ACHN (cell line): ENCODE data around the gene PTPRK.

ENCODE experiments used
- DNase-seq: peaks from one replicate; pipeline ENCODE4 v3.0.0-alpha.2; 2015
- in situ Hi-C: cut with HindIII; loops from 2 replicates; pipeline ENCODE4 v1.10.0; 2017; ENCODE audit warnings: low sequenced_read_pairs, low pct_ligation_motif_present, low pct_unique_long_range_greater_than_20kb

Gene PTPRK

DNA sequence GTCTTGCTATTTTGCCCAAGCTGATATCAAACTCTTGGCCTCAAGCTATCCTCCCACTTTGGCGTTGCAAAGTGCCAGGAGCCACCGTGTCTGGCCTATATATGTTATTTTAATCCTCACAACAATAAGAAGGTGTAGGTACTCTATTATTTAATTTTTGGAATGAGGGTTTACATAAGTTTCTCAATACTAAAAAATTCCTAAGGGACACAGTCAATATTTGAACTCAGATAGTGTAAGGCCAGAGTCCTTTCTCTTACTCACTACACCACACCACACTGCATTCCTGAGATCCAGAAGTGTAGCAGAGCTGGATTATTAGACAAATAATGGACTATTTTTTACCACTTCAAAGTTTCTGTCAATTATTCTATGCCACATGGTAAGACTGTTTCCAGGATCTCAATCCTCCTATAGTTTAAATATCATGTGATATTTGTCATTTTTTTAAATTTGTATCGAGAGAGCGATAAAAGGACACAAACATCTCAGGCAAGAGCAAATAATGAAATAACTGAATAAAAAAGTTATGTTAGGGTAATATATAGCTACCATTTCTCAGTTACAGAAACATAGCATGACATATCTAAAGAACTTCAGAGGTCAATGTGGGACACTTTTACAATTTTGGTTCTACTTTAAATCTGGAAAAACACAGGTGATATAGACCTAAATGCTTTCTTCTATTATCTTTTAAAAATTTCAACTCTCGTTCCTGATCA, 457.4 kb downstream of the PTPRK start:
- no peak for DNase-seq
- in situ Hi-C loops, result no loop called here

DNA sequence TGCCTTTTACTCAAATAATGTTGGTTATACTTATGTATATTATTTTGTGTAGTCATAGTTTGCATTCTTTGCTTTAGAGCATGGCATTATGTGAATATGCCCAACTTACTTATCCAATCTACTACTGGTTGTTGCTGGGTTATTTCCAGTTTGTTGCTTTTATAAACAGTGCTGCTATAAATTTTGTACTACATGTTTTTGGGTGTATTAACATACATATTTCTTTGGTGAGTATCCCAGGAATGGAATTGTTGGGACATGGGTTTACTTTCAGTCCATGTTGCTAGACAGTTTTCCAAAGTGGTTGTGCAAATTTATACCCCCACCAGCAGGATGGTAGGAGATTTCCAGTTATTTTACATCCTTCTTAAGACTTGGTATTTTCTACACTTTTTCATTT, 462.5 kb downstream of the PTPRK start:
- in situ Hi-C loops, result no loop called here
- no peak for DNase-seq

DNA sequence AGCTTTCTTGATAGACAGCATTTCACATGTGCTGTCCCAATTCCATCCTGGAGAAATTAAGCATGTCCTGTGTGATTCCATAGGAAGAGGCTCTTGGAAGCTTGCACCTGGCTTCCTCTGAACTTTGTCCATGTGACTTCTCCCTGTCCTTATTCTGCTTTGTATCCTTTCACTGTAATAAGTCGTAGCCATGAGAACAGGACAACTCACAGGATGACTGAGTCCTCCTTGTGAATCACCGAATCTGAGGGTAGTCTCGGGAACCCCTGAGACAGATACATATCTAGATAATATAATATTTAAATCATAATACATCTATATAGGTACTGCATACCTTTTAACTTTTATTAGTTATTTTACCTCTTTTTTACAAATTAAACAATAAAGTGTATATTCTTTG, 462.9 kb downstream of the PTPRK start:
- no peak for DNase-seq
- in situ Hi-C loops, result no loop called here

GRCh38 chr6:128053109-128053508, 467.3 kb downstream of the PTPRK start:
- in situ Hi-C loops, result no loop called here
- DNase-seq, result no peak

- in situ Hi-C loops, result no loop called here
- no peak for DNase-seq
These were observed 472.4 kb downstream of the PTPRK start for GRCh38 chr6:128047989-128048388.

- in situ Hi-C loops, result no loop called here
- DNase-seq, result no peak
These were observed 474.4 kb downstream of the PTPRK start for GRCh38 chr6:128046033-128046432.

DNA sequence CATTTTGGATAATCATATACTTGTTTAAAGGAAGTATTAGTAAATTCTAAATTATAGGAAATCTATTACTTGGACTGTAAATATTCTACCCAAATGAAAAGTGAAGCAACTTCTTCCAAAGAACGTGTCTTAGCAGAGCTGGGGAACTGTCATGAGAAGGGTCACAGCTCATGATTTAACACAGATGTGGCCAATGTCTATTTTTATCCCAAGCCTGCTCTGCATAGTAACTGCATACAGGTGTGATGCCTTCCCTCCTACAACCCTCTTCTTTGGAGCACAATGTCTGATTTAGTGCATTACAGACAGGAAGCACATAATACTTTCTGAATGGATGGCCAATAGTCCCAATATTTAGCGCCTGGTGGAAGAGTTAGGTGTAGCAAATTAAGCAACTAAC, 480.9 kb downstream of the PTPRK start:
- in situ Hi-C loops, result no loop called here
- no peak for DNase-seq

- in situ Hi-C loops, result no loop called here
These were observed 483.4 kb downstream of the PTPRK start for GRCh38 chr6:128036808-128037570.

GRCh38 chr6:128033156-128033555, 487.2 kb downstream of the PTPRK start:
- in situ Hi-C loops, result no loop called here
- no peak for DNase-seq

More at GRCh38 chr6:128036808-128037570, 483.4 kb downstream of the PTPRK start:
- no peak for DNase-seq

DNA sequence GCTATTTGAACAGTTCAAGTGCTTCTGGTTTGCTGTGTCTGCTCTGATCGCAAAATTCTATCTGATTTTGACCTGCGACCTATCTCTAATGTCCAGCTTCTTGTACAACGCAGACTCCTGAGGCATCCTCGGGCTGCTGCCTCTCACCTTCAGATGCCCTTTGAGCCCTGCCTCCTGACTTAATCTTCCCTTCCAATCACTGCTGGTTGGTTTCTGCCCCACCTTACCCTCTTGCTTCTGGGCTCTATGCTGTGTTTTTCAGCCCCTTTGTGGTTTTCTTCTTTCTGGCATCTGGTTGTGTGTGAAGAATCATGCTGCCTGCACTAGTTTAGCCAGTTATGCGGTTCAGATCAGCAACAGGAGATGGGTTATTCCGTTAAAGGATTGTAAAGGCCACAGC, 488.4 kb downstream of the PTPRK start:
- in situ Hi-C loops, result no loop called here
- DNase-seq, result no peak

DNA sequence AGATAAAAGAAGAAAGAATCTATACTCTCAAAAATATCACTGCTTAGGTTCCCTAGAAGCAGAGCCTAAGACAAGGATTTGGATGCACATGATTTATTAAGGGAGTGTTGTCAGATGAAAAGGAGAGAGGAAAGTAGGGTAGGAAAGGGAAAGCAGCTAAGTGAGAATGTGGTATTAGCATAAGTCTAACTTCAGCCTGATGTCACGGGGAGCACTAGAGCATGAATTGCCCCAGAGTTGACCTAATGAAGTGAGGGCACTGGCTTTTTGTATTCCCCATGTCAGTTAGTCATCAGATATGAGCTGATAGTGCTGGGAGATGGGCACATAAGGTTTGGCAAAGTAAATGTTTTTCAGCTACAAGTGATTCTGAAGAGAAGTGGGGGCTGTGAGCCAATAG, 490.6 kb downstream of the PTPRK start:
- in situ Hi-C loops, result no loop called here
- no peak for DNase-seq

GRCh38 chr6:128028183-128028582, 492.2 kb downstream of the PTPRK start:
- in situ Hi-C loops, result no loop called here
- DNase-seq, result no peak

- DNase-seq, result no peak
- in situ Hi-C loops, result no loop called here
These were observed 494.9 kb downstream of the PTPRK start for GRCh38 chr6:128025478-128025877.

- no peak for DNase-seq
- in situ Hi-C loops, result no loop called here
These were observed 495.4 kb downstream of the PTPRK start for GRCh38 chr6:128024969-128025368.

DNA sequence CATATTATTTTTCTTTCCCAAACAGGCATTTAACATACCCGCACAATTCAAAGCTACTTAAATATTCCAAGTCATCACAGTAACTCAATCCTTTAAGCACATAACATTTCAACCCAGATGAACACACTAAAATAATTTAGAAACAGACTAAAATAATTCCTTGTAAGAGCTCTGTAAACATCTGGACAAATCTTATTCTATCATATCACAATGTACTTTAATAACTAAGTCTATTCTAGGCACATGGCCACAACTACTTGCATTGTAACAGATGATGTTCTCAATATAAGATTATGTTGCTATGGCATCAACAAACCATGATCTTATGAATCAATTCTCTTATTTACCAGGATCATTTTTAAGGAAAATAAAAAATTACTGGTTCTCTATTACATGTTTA, 496.4 kb downstream of the PTPRK start:
- in situ Hi-C loops, result no loop called here
- DNase-seq, result no peak

DNA sequence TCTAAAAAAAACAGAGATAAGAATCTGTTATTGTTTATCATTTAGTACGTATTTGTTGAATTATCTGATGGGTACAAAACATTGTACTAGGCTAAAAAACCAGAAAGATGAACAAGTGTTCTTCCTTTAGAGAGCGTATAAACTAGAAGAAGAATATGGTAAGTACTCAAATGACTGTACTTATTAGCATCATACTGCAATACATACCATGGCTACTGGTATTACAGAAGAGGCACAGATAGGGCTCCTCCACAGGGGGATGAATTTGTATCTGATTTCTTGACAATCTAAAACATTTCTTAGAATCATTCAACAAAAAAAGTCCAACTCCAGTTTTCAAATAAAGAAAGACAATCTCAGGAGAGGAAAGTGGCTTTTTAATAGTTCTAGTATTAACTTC, 501.6 kb downstream of the PTPRK start:
- DNase-seq, result no peak
- in situ Hi-C loops, result no loop called here

DNA sequence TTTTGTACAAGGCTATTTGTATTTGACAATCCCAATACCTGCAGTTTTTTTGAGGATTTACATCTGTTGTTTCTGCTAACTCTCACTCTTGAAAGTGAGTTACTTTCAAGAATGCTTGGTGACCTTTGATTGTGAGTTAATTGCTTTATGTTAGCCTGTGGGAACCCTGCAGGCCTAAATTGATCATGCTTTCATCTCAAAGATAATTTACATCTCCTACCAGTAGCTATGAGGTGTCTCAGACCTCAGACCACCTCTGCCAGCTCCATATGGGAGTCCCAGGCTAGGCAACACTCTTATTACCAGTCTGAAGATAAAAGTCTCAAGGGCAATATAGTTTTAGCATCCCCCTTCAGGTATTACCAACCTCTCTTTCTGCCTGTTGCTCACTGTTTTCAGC, 503.1 kb downstream of the PTPRK start:
- in situ Hi-C loops, result no loop called here

DNA sequence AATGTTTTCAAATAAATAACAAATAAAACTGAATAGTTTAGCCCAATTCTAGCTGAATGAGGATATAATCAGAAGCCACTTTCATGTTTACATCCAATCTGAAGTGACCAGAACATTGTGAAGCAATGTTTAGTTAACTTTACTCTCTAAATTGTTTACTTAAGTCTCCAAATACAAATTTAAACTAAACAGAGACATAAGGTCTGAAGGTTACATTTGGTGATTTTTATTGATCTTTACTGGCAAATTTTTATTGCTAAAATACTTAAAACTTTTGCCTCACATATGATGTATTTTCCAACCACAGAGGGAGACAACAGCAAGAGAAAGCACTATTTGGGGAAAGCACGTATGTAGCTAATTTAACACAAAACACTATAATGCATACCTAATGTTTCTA, 512.7 kb downstream of the PTPRK start:
- in situ Hi-C loops, result no loop called here
- DNase-seq, result no peak

More for the DNA sequence above, 503.1 kb downstream of the PTPRK start:
- DNase-seq, result no peak

DNA sequence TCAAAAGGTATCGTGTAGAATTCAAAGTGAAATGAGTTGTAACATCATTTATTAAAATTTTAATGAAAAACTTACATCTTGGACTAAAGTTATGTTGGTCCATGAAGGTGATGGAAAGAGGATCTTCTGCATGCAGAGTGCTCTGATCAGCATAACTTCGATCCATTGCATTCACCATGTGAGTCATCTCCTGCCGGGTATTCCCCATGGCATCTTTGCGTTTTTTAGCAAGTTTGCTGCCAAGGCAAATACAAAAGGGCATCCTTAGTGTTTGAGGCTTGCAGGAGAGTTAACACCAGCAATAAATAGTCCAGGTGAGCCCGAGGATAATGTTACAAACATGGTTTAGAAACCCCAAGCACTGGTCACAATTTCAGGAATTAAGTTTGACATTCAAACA, 515.4 kb downstream of the PTPRK start:
- in situ Hi-C loops, result no loop called here
- no peak for DNase-seq

- DNase-seq, result no peak
- in situ Hi-C loops, result no loop called here
These were observed 520.0 kb downstream of the PTPRK start for GRCh38 chr6:128000363-128000762.
